ENCODE measurements around the gene CYP1B1.
A peak's percentile ranks its signal among the peaks of the same experiment; 100 is the strongest.

The CYP1B1 gene

DNA sequence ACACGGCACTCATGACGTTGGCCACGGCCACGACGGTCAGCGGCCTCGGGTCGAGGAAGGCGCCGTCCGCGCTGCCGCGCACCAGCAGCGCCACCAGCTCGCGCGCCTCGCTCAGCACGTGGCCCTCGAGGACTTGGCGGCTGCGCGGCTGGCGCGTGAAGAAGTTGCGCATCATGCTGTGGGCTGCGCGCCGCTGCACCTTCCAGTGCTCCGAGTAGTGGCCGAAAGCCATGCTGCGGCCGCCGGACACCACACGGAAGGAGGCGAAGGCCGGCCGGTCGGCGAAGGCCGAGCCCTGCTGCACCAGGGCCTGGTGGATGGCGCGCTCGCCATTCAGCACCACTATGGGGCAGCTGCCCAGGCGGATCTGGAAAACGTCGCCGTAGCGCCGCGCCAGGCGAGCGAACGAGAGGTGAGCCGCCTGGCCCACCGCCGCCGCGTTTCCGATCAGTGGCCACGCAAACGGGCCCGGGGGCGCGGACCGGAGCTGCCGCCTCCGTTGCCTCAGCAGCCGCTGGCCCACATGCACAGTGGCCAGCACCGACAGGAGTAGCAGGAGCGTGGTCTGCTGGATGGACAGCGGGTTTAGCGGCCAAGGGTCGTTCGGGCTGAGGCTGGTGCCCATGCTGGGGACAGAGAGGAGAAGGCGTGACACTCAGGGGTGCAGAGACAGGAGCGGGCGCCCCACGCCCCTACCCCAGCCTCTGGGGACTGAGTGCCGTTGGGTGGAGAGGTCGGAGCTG lies 1.0 kb downstream of the CYP1B1 start:
- Histone ChIP-seq H3K9ac (no peak overlapping the region), H3K36me3 (ENCODE audit: control insufficient read depth, insufficient read depth, low read length) (no peaks in the 10 kb centered on the region), H3K4me3 (ENCODE audit: low read depth, low read length) (no peak overlapping the region), H3K9me3 (ENCODE audit: control insufficient read depth, low read length) (no peaks in the 10 kb centered on the region), H3K79me2 (no peaks in the 10 kb centered on the region), H3K4me1 (no peaks in the 10 kb centered on the region), H2AFZ (no peak overlapping the region), H3K27me3 (ENCODE audit: control insufficient read depth, insufficient read depth, low read length) (peaks cover 12% of the 10 kb centered on the region), H3K4me2 (ENCODE audit: low read length) (peak overlapping the region; percentile 81), H3K27ac (no peak overlapping the region)
- TF ChIP-seq, protein P1, sequence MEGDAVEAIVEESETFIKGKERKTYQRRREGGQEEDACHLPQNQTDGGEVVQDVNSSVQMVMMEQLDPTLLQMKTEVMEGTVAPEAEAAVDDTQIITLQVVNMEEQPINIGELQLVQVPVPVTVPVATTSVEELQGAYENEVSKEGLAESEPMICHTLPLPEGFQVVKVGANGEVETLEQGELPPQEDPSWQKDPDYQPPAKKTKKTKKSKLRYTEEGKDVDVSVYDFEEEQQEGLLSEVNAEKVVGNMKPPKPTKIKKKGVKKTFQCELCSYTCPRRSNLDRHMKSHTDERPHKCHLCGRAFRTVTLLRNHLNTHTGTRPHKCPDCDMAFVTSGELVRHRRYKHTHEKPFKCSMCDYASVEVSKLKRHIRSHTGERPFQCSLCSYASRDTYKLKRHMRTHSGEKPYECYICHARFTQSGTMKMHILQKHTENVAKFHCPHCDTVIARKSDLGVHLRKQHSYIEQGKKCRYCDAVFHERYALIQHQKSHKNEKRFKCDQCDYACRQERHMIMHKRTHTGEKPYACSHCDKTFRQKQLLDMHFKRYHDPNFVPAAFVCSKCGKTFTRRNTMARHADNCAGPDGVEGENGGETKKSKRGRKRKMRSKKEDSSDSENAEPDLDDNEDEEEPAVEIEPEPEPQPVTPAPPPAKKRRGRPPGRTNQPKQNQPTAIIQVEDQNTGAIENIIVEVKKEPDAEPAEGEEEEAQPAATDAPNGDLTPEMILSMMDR (IDR thresholded peaks at IDR 0.05), result no peak

DNA sequence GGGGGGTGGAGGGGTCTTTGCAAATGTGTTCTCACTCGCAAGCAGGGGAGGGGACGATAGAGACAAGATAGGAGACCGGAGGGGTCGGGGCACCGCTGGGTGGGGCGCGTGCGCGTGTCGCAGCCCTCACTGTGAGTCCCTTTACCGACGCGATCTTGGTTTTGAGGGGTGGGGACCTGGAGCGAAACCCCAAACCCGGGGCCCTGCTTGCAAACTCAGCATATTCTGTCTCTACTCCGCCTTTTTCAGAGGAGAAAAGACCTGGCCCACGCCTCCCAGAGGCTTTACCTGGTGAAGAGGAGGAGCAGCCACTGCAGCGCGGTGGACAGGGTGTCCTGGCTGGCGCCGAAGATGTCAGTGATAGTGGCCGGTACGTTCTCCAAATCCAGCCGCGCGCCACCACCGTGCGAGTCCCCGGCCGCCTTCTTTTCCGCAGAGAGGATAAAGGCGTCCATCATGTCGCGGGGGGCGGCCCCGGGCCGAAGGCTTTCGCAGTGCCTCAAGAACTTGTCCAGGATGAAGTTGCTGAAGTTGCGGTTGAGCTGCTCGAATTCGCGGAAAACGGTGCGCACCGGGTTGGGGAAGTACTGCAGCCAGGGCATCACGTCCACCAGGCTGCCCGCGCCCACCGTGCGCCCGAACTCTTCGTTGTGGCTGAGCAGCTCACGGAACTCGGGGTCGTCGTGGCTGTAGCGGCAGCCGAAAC lies 1.7 kb downstream of the CYP1B1 start:
- Histone ChIP-seq H3K4me3 (ENCODE audit: low read depth, low read length) (peak overlapping the region; percentile 26), H3K4me2 (ENCODE audit: low read length) (peak overlapping the region; percentile 20), H3K4me1 (no peaks in the 10 kb centered on the region), H3K36me3 (ENCODE audit: control insufficient read depth, insufficient read depth, low read length) (no peaks in the 10 kb centered on the region), H3K9ac (no peak overlapping the region), H3K27ac (no peak overlapping the region), H3K27me3 (ENCODE audit: control insufficient read depth, insufficient read depth, low read length) (peaks cover 12% of the 10 kb centered on the region), H2AFZ (no peak overlapping the region), H3K79me2 (no peaks in the 10 kb centered on the region), H3K9me3 (ENCODE audit: control insufficient read depth, low read length) (no peaks in the 10 kb centered on the region)
- TF ChIP-seq, protein P1 (IDR thresholded peaks at IDR 0.05), result no peak

DNA sequence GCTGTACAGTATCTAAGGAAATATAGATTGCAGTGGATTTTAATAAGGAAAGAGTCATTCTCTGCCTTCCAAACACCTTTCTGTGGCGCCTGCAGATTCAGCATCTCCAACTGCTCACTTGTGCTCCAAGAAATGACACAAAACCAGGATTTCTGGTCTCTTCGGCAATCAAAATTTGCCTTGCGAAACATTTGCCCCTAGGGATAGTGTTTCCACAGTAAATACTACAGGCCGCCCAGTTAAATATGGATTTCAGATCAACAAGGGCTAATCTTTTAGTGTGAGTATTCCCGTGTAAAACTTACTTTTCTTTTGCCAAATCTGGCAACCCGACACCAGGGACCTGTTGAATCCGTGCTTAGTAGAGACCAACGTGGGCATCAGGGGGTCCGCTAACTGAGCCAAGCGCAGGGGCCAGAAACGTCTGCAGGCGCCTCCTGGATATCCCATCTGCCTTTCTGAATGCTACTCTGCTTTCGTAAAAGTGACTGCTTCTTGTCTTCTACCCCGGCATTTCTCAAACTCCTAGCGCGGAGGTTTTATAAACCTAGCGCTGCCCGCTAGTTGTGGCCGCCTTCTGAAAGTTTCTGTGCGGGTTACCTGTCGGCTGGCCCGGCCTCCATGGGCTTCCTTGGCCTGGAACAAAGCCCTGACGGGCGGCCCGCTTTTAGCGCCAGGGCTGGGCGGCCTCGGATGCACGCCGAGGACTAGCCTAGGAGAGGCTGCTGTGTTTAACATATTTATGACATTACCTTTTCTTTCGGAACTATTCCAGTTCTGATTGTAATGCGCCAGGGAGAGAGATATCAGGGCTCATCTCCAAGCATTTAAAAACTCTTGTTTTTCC lies 2.5 kb downstream of the CYP1B1 start:
- H3K4me1 ChIP-seq, result no peaks in the 10 kb centered on the region
- H3K4me3 ChIP-seq (ENCODE audit: low read depth, low read length), result peak overlapping the region; percentile 26

DNA sequence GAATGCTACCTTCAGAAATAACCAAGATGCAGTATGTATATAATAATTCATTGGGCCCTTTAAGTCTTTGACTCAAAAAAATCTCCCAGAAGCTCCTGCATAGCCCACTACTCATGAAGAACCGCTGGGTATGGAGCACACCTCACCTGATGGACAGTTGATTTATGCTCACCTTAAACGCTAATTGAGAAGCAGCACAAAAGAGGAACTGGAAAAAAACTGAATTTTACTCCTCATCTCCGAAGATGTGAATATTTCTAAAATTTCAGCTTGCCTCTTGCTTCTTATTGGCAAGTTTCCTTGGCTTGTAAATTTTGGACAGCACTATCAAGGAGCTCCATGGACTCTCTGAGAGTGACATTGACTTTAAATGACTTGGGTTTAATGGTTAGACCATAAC lies 5.5 kb downstream of the CYP1B1 start:
- no peak overlapping the region for H2AFZ ChIP-seq
- H3K4me1 ChIP-seq, result no peaks in the 10 kb centered on the region
- H3K27ac ChIP-seq, result no peak overlapping the region
- no peaks in the 10 kb centered on the region for H3K36me3 ChIP-seq (ENCODE audit: control insufficient read depth, insufficient read depth, low read length)
- TF ChIP-seq, protein P1 (IDR thresholded peaks at IDR 0.05), result no peak
- no peaks in the 10 kb centered on the region for H3K79me2 ChIP-seq
- H3K4me2 ChIP-seq (ENCODE audit: low read length), result no peak overlapping the region
- no peaks in the 10 kb centered on the region for H3K9me3 ChIP-seq (ENCODE audit: control insufficient read depth, low read length)
- no peak overlapping the region for H3K4me3 ChIP-seq (ENCODE audit: low read depth, low read length)
- peaks cover 7% of the 10 kb centered on the region for H3K27me3 ChIP-seq (ENCODE audit: control insufficient read depth, insufficient read depth, low read length)
- no peak overlapping the region for H3K9ac ChIP-seq

More for the DNA sequence above, 2.5 kb downstream of the CYP1B1 start:
- no peak overlapping the region for H3K9ac ChIP-seq
- TF ChIP-seq, protein P1 (IDR thresholded peaks at IDR 0.05), result no peak
- peaks cover 12% of the 10 kb centered on the region for H3K27me3 ChIP-seq (ENCODE audit: control insufficient read depth, insufficient read depth, low read length)
- H2AFZ ChIP-seq, result no peak overlapping the region
- no peaks in the 10 kb centered on the region for H3K9me3 ChIP-seq (ENCODE audit: control insufficient read depth, low read length)
- H3K36me3 ChIP-seq (ENCODE audit: control insufficient read depth, insufficient read depth, low read length), result no peaks in the 10 kb centered on the region
- H3K79me2 ChIP-seq, result no peaks in the 10 kb centered on the region
- peak overlapping the region; percentile 20 for H3K4me2 ChIP-seq (ENCODE audit: low read length)
- H3K27ac ChIP-seq, result no peak overlapping the region

Measured in parathyroid adenoma (tissue), 2 donors.